ENCODE results near the gene OVCA2. TPM values are rescaled to one million over a fixed set of nuclear protein-coding genes. Genes with fewer than 3 reads are reported as not detected.

OVCA2 gene
- total RNA-seq, 1 donor from 2014 or later, result 32.7 TPM

- DNase-seq (ENCODE audit: low spot score), result no peak
- TF ChIP-seq, protein P1, sequence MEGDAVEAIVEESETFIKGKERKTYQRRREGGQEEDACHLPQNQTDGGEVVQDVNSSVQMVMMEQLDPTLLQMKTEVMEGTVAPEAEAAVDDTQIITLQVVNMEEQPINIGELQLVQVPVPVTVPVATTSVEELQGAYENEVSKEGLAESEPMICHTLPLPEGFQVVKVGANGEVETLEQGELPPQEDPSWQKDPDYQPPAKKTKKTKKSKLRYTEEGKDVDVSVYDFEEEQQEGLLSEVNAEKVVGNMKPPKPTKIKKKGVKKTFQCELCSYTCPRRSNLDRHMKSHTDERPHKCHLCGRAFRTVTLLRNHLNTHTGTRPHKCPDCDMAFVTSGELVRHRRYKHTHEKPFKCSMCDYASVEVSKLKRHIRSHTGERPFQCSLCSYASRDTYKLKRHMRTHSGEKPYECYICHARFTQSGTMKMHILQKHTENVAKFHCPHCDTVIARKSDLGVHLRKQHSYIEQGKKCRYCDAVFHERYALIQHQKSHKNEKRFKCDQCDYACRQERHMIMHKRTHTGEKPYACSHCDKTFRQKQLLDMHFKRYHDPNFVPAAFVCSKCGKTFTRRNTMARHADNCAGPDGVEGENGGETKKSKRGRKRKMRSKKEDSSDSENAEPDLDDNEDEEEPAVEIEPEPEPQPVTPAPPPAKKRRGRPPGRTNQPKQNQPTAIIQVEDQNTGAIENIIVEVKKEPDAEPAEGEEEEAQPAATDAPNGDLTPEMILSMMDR (IDR thresholded peaks at IDR 0.05; ENCODE audit: unreplicated experiment), result no peak
- H3K4me3 Mint-ChIP-seq (ENCODE audit: unreplicated experiment), result peak overlapping the region; percentile 77
- peaks cover 27% of the 10 kb centered on the region for H3K27me3 Mint-ChIP-seq (ENCODE audit: unreplicated experiment)
- H3K9me3 Mint-ChIP-seq (ENCODE audit: unreplicated experiment), result no peaks in the 10 kb centered on the region
- H3K4me1 Mint-ChIP-seq (ENCODE audit: unreplicated experiment), result peaks cover 68% of the 10 kb centered on the region
- no peak overlapping the region for H3K27ac Mint-ChIP-seq (ENCODE audit: unreplicated experiment)
- peaks cover 35% of the 10 kb centered on the region for H3K36me3 Mint-ChIP-seq (ENCODE audit: low read depth, unreplicated experiment)
These were observed 21.7 kb downstream of the OVCA2 start for GRCh38 chr17:2063261-2064146.

DNA sequence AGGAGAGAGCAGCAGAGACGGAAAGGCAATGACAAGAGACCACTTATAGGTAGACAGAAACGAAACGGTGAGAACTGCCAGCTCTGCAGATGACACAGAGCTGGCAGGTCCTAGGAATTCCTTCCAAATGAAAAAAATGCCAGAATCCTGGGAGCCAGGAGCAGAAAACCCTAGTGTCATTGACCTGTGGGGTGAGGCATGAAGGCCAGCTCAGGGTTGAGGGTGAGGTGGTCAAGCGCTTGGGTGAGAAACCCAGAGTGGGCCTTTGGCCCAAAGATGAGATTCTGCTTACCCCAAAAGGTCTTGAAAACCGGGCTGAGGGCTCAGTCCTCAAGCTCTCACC lies 22.3 kb downstream of the OVCA2 start:
- Mint-ChIP-seq H3K4me1 (ENCODE audit: unreplicated experiment) (peaks cover 68% of the 10 kb centered on the region), H3K36me3 (ENCODE audit: low read depth, unreplicated experiment) (peaks cover 35% of the 10 kb centered on the region), H3K9me3 (ENCODE audit: unreplicated experiment) (no peaks in the 10 kb centered on the region), H3K27me3 (ENCODE audit: unreplicated experiment) (peaks cover 27% of the 10 kb centered on the region), H3K4me3 (ENCODE audit: unreplicated experiment) (peak overlapping the region; percentile 77), H3K27ac (ENCODE audit: unreplicated experiment) (no peak overlapping the region)
- DNase-seq (ENCODE audit: low spot score), result no peak
- TF ChIP-seq, protein P1 (IDR thresholded peaks at IDR 0.05; ENCODE audit: unreplicated experiment), result no peak

- TF ChIP-seq, protein P1 (IDR thresholded peaks at IDR 0.05; ENCODE audit: unreplicated experiment), result no peak
- Mint-ChIP-seq H3K9me3 (ENCODE audit: unreplicated experiment) (no peaks in the 10 kb centered on the region), H3K36me3 (ENCODE audit: low read depth, unreplicated experiment) (peaks cover 36% of the 10 kb centered on the region), H3K4me1 (ENCODE audit: unreplicated experiment) (peaks cover 68% of the 10 kb centered on the region), H3K4me3 (ENCODE audit: unreplicated experiment) (no peak overlapping the region), H3K27ac (ENCODE audit: unreplicated experiment) (peak overlapping the region; percentile 79), H3K27me3 (ENCODE audit: unreplicated experiment) (peaks cover 25% of the 10 kb centered on the region)
- DNase-seq (ENCODE audit: low spot score), result no peak
These were observed 22.7 kb downstream of the OVCA2 start for GRCh38 chr17:2064520-2064971.

DNA sequence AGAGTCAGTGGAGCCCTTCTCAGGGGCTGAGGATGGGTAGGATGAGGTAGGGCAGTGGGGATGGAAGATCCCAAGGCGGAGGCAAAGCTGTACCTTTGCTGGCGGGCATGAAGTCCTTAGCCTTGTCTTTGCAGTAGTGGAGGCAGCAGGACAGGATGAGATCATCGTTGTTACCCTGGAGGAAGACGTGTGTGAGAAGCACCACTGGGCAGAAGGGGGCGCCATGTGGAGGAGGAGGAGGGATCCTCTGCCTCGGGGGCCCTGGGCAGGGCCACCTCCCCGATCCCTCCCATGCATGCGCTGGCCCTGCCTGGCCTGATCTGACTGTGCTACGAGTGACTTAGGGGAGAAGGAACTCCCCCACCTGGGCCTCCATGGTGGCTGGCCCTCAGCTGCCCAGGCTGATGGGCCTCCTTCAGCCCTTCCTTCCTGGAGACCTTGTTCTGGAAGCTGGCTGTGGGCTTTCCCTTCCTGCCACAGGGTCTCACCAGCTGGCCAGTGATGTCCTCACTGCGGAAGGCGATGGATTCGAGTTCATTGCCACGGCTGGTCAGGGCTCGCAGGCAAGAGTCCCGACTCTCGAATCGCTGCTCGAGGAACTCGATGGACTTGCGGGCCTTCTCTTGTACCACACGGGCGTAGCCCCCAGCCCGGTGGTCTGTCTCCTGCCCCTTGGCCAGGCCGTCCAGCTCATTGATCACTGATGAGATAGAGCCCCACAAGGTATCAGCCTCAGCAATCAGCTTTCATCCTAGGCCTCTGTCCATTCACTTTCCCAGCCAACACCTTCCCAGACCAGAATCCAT lies 23.4 kb downstream of the OVCA2 start:
- TF ChIP-seq, protein P1 (IDR thresholded peaks at IDR 0.05; ENCODE audit: unreplicated experiment), result peak; percentile 40
- Mint-ChIP-seq H3K36me3 (ENCODE audit: low read depth, unreplicated experiment) (peaks cover 39% of the 10 kb centered on the region), H3K4me3 (ENCODE audit: unreplicated experiment) (no peak overlapping the region), H3K27me3 (ENCODE audit: unreplicated experiment) (peaks cover 25% of the 10 kb centered on the region), H3K27ac (ENCODE audit: unreplicated experiment) (peak overlapping the region; percentile 79), H3K4me1 (ENCODE audit: unreplicated experiment) (peaks cover 69% of the 10 kb centered on the region), H3K9me3 (ENCODE audit: unreplicated experiment) (no peaks in the 10 kb centered on the region)
- peak; percentile 60 for DNase-seq (ENCODE audit: low spot score)
